Forelimb muscle (tissue), 1 donor: ENCODE measurements around the gene RBX1. TPM values are rescaled to one million over a fixed set of nuclear protein-coding genes. Genes with fewer than 3 reads are reported as not detected.
"Not testable (repeated sequence)": the region's sequence is repeated elsewhere in the genome, so short reads cannot be mapped to it uniquely, and the experiment has no call there.

Experiments used
- DNase-seq: peaks from one replicate; pipeline ENCODE4 v3.0.0-alpha.2; 2013; ENCODE audit warnings: low read depth
- polyA plus RNA-seq: library from polyadenylated mRNA; unstranded; fragments of 120-200 nt; gene quantifications from one replicate; pipeline ENCODE4 v1.2.1, GENCODE V29; 2013; ENCODE audit not compliant: insufficient read length

Gene RBX1
- polyA plus RNA-seq, result 63.4 TPM

DNA sequence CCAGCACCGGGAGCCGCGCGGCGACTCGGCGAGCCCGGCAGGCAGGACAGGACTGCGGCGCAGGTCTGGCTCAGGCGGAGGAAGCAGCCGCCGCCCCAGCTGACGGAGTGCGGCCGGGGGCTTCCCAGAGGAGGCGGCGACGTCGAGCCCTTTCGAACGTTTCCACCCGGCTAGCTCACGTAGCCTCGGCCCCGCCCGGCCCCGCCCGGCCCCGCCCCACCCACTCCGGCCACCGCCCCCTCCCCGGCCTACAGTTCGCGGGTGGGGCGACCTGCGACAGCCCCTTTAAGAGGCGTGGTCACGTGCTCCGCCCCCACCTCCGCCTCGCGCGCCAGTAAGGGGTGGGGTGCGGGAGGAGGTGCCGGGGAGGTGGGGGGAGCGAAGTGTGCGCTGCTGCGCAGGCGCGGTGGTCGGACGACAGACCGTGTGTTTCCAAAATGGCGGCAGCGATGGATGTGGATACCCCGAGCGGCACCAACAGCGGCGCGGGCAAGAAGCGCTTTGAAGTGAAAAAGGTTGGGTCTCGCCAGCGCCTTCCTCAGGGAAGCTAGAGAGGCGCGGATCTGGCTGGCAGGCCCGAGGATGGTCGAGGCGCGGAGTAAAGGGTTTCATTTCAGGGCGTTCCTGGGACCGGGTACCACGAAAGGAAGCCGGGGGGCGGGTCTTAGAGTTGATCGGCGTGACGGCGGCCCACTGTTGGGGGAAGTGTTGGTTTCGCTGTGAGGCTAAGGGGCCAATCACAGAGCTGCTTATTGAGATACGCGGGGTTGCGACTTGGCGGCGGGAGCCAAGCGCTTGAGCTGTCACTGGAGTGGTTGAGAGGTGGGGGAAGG is at the start of gene RBX1:
Gene RBX1 (plus strand): TSS at position 417 of the 833 bp plus-strand sequence. CDS start 21 bp downstream, at position 438.
- peak; percentile 94 for DNase-seq

DNA sequence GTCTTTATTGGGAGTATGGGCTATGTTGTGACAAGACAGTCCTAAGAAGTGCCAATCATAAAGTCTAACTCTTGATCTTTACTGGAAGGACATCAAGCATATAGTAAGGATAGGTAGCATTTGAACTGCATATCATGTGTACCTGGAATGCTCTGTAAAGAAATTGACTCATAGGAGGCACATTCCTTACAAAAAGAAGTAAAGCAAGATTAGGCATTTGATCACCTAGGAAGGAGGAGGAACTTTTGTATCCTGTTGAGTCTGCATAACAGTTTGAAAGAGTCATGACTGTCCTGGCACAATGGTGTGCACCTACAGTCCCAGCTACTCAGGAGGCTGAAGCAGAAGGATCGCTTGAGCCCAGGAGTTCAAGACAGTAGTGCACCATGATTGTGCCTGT is 47.1 kb upstream of the RBX1 start:
- no peak for DNase-seq

DNA sequence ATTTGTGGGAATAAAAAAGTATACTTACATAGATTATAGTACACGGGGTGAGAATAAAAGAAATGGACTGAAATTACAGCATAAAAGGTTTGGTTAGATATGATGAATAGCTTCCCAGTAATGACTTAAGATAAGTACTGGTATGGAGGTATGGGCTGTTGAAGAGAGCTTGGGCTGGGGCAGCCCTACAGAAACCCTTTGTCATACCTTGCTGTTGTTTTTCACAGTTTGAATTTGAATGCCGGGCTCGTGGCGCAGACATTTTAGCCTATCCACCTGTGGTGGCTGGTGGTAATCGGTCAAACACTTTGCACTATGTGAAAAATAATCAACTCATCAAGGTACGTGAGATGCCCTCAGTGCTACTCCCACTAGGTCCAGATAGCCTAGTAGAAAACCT is 42.3 kb upstream of the RBX1 start:
- no peak for DNase-seq

DNA sequence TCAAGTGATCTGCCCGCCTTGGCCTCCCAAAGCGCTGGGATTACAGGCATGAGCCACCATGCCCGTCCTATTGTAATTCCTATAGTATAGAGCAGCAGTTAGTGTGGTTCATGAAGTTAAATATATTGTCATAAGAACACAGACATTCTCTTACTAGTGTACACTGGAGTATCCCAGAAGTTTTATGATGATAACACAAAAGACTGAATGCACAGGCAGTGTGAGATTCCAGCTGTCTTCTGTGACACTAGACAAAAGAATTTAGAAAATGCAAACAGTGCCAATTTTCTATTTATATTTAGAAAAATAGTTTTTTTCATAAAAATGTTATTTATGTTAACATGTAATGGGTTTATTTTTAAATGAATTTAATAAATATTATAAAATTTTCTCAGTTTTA is 39.4 kb upstream of the RBX1 start:
- no peak for DNase-seq

DNA sequence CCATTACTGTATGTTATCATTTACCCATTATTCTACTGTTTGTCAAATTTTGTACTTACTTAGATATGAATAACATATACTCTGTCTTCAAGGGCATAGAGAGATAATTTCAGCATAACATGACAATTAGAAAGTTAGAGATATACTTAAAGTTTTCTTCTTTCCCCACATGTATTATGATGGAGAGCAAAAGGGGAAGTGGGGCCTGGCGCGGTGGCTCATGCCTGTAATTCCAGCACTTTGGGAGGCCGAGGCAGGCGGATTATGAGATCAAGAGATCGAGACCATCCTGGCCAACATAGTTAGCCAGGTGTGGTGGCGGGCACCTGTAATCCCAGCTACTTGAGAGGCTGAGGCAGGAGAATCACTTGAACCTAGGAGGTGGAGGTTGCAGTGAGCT is 38.2 kb upstream of the RBX1 start:
- not testable (repeated sequence) for DNase-seq

DNA sequence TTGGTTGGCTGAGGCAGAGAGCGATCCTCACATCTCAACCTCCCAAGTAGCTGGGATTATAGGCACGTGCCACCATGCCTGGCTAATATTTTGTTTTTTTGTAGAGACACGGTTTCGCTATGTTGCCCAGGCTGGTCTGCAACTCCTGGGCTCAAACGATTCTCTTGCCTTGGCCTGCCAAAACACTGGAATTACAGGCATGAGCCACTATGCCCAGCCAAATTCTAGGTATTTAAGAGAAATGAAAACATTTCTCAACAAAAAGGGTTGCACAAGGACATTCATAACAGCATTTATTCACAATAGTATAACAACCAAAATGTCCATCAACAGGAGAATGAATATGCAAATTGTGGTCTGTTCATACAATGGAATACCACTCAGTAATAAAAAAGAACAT is 31.7 kb upstream of the RBX1 start:
- no peak for DNase-seq

DNA sequence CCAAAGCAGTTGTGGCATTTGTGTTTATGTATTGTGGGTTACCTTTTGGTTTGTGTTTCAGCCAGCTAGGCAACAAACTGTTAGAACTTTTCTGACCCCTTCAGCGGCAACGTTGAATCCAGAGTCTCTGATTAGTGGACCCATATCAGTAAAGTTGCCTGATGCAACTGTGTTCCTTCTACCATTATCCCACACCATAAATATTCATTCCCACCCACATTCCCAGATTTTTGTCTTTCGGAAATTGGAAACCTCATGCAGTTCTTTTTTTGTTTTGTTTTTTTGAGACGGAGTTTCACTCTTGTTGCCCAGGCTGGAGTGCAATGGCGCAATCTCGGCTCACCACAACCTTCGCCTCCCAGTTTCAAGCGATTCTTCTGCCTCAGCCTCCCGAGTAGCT is 30.7 kb upstream of the RBX1 start:
- no peak for DNase-seq

DNA sequence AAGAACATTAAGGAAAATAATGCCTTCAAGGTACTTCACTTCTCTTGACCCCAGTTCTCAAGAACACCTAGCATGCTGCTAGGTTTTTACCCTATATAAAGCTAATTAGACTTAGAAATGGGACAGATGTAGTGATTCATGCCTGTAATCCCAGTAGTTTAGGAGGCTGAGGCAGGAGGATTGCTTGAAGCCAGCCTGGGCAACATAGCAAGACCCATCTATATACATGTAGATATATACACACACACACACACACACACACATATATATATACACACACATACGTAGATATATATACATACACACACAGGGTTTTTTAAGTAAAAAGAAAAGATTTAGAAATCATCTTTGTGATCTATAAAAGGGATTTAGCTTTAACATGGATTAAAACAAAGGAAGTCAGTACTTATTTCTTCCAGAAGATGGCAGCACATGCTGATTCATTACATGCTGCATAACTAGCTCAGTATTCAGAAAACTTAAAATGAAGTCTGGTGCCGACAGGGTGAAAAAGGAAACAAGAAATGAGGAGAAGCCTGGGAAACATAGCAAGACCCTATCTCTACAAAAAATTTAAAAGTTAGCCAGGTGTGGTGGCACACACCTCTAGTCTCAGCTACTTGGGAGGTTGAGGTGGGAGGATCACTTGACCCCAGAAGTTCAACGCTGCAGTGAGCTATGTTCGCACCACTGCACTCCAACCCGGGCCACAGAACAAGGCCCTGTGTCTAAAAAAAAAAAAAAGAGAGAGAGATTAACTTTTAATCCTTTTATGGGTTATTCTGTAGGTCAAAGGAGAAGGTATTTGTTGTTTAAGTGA is 28.5 kb upstream of the RBX1 start:
- DNase-seq, result peak; percentile 52

DNA sequence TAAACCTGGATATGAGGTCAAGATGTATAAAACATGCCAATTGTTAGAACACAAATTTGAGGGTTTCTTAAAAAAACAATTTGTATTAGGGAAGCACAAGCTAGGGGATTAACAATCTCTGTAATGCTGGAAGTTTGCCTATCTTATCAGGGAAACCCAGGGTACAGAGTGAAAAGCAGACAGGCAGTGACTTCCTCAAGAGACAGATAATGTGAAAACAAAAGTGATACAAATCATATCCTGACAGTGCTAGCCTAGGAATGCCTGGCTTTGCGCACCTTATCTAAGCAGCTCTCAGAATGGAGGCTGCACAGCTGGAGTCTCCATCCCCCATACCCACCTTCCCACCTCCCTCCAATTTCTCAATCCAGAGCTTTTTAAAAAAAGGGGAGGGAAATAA is 22.5 kb upstream of the RBX1 start:
- no peak for DNase-seq

DNA sequence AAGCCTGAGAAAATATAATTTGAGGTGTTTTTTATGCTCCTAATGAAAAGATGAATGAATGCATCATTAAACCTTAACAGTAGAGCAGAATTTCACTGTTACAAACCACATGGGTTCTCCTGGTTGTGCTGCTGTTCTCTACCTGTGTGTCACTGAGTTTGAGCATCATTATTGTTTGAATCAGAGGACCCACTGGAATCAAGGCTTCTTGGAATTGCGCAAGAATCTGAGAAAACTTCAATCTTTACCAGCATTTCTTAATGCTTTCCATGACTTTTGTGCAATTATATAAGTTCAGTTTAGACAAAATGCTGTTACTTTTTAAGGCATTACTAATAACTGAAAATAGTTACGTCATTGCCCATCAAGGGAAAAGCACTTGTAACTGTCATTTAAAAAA is 18.8 kb upstream of the RBX1 start:
- DNase-seq, result no peak

DNA sequence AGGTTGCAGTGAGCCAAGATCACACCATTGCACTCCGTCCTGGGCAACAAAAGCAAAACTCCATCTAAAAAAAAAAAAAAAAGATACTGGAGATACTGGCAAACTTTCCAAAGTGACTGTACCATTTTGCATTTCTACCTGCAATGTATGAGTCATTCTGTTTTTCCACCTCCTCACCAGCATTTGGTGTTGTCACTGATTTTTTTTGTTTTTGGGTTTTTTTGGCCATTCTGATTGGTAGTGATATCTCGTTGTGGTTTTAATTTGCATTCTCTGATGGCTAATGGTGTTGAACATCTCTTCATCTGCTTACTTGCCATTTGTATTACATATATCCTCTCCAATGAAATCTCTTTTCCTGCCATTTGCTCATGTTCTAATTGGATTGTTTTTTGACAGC is 12.0 kb upstream of the RBX1 start:
- no peak for DNase-seq

DNA sequence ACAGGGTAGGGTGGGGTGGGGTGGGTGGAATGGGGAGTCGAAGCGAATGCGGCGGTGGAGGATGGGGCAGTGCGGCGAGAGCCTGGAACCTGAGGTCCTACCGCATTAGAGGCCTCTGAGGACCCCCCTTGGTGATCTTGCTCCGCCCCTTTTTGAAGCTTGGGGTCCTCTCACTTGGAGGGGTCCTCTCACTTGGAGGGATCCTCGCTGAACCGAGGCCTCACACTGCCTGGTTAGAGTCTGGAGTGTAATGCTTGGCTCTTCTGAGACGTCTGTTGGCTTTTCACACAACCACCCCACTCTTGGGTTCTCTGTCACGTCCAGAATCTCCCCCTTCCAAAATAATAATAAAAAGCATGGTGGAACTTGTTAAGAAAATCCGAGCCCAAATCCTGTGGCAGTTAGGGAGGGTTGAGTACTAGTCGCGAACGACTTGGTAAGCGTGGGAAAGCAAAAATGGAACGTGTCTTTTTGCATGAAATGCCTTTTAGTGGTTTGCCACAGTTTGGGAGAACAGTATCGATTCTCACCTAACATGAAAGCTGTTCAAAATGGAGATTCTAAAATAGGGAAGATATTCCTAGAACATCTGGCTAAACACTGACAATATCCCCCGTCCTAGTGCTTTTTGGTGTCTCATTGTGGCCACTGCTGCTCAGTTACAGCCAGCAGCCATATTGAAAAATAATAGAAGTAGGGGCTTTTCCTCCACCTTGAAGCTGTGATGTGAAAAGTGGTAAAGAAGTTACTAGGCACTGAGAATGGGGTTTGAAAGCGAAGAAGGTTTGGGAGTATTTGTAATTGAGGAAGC is 822 bp downstream of the RBX1 start:
- DNase-seq, result no peak

DNA sequence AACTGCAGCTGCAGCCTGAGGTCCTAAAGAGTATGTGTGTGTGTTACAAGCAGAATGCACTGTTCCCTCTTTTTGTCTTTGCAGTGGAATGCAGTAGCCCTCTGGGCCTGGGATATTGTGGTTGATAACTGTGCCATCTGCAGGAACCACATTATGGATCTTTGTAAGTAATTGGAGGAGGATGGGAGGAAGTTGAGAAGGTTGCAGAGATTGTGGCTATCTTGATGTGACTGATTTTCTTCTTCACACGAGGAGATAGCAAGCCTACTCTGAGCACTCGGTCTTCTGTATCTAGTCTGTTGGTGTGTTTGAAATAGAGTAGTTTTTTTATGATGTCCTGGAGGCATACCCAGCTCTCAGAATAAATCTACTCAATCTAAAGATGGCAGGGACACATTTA is 2.3 kb downstream of the RBX1 start:
- no peak for DNase-seq

DNA sequence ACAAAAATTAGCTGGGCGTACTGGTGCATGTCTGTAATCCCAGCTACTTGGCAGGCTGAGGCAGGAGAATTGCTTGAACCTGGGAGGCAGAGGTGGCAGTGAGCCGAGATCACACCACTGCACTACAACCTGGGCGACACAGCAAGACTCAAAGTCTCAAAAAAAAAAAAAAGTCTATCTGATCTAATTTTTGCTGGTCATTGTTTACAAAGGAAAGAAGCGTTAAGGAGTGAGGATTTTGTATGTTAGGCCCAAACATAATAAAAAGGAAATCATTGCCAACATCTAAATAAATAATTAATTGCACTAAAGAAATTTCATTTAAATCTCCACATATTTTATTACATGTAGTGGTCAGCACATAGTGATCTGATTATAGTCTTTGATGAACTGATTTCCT is 2.9 kb downstream of the RBX1 start:
- DNase-seq, result no peak

DNA sequence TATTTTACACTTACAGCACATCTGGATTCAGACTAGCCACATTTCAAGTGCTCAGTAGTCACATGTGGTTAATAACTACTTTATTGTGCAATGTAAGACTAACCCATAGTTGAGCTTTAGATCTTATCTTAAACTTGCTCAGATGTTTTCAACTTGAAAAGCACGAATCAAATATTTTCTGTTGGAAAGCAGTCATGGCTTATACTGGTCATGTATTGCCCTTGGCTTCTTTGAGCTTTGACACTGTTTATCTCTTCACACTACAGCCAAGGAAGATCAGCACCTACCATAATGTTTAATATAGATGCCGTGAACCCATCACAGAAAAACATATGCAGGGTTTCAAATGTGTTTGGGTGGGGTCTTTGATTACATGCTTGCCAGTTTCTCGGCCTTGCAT is 4.4 kb downstream of the RBX1 start:
- no peak for DNase-seq

DNA sequence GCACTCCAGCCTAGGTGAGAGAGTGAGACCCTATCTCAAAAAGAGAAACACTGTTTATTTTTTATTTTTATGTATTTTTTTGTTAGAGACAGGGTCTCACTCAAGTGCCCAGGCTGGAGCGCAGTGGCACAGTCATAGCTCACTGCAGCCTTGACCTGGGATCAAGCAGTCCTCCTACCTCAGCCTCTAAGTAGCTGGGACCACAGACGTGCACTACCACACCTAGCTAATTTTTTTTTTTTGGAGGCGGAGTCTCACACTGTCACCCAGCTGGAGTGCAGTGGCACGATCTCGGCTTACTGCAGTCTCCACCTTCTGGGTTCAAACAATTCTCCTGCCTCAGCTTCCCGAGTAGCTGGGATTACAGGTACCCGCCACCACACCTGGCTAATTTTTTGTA is 6.4 kb downstream of the RBX1 start:
- DNase-seq, result no peak

DNA sequence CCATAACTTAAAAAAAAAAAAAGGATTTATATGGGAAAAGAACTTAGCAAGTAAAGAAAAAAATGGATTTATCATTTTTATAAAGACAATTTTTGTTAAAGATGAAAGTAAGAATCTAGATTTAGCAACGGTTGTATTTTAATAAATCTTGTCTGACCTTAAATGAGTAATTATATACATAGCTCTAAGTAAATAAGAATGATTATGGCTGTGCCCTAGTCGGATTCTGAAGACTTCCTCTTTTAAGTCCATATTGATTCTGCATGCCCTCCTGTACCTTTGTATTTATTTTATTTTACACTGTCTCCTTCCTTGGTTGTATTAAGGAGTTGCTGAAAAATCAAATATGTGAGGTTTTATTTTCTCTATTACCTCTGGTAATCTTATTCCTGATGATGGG is 7.1 kb downstream of the RBX1 start:
- DNase-seq, result no peak

DNA sequence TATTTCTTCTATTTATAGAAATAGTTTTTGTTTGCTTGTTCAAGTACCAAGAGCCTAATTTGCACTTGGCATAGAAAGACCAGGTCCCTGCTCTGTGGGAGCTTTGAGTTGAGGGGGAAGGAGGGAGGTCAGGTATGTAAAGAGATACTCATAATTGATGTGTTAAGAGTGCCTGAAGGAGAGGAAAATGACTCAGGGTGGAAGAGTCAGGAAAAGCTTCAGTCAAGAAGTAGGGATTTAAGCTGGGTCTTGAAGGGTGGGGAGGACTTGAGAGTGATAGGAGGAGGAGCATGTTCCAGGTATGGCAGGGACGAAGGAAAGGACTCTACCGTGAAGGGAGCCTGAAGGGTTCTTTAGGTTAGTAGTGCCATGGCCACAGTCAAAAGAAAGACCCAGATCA is 9.0 kb downstream of the RBX1 start:
- DNase-seq, result no peak

DNA sequence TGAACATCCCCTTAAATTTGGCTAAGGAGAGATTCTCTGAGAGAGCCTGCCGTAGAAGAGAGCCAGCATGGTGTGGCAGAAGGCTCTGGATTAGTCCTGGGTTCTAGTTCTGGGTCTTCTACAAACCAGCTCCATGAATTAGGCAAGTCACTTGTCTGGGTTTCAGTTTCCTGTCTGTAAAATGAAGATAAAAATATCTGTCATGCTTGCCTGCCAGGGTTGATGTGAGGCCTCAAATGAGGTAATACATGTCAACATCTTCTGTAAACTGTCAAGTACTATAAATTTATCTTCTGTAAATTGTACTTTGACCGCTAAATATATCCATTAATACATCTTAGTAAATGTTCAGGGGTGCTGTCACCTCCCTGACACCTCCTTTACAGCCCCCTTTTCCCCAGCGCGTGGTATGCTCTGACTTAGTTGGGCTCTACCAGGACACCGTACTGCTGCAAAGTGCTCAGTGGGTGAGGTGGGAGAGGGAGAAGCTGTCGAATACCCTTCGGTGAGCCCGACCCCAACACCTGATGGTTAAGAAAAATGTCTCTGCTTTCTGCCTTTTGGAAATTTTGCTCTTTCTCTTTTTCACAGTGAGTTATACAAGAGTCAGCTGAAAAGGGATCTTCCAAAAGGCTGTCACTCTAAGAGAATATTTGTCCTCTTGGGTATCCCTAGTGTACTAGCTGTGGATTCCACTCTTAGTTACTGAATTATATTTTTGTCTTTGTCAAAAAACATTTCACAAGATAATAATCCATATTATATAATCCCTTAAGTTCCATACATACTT is 15.0 kb downstream of the RBX1 start:
- no peak for DNase-seq

DNA sequence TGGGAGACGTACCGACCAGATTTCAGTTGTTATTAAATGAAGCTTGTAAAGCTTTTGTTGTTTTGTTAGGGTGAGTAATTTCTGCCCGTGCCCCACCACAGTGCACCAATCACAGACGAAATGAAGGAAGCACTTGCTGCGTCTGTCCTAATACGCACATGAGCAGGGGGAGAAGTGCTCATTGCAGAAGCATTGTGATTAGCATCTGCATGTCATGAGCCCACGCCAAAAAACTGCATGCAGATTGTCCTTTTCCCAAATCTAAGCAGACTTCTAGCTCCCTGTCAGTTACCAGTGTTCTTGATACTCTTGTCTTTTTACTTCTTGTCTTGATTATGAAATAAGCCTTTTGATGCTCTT is 15.5 kb downstream of the RBX1 start:
- no peak for DNase-seq

DNA sequence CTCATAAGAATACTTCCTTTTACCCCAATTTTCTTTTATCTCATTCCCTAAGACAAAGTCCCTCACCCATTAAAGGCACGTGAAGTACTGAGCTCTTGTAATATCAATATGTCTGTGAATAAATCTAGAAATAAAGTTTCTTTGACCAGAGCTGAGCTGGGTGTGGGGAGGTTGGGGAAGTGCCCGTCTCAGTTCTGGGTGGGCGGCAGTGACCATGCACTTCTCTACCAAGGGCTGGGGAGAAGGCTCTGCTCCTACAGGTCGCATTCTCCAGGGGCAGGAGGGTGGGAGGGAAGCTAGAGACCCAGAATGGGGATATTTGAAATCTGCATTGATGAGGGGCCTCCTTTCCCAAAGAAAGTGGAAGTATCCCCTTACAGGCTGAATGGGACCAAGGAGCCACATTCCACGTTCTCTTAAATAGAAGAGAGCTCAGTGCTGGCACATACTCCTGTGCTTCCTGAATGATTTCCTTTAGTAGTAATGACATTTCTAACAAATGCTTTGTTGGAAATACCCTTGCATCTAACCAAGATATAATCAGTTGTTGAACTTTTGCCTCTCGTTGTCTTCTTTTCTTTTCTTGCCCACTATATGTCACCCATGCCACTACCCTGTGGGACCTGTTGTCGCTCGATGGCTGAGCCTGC is 16.1 kb downstream of the RBX1 start:
- no peak for DNase-seq
